BJ (cell line): ENCODE data around the gene SRPX. TPM values are rescaled to one million over a fixed set of nuclear protein-coding genes. Genes with fewer than 3 reads are reported as not detected.

Experiments used
- CTCF ChIA-PET: fragments of 350-600 bp; formaldehyde crosslinking; extraction: SDS; loops from one replicate; lab custom pipeline; 2021; ENCODE audit warnings: antibody characterized with exemption, inconsistent platforms; lab: Yijun Ruan, JAX
- POLR2A ChIA-PET: fragments of 300-600 bp; sonication (Branson Sonifier 250); formaldehyde crosslinking; extraction: SDS; loops from one replicate; lab custom pipeline; 2021; ENCODE audit warnings: antibody characterized with exemption; lab: Charles Lee
- DNase-seq: peaks from one replicate; pipeline ENCODE4 v3.0.0-alpha.2; 2011; ENCODE audit warnings: low read depth
- H3K27me3 ChIP-seq: 2 replicates; pipeline ENCODE4 v1.6.0; 2011; ENCODE audit warnings: low read length; ENCODE audit not compliant: control insufficient read depth, insufficient read depth
- H3K36me3 ChIP-seq: 2 replicates; pipeline ENCODE4 v1.5.1; 2011; ENCODE audit warnings: low read length; ENCODE audit not compliant: control insufficient read depth, insufficient read depth
- H3K4me3 ChIP-seq: 2 replicates; pipeline ENCODE4 v1.5.1; 2011; ENCODE audit warnings: low read depth, mild to moderate bottlenecking, control low read depth, low read length
- polyA plus RNA-seq: library from polyadenylated mRNA; depleted of rRNA; stranded (reverse); fragments of >200 nt; gene quantifications from 2 replicates; pipeline ENCODE4 v1.2.3, GENCODE V29; 2011
- TF ChIP-seq, protein P1 (sequence below): IDR thresholded peaks from 2 replicates; pipeline ENCODE4 v1.5.1; 2011; ENCODE audit warnings: low read depth, mild to moderate bottlenecking, control low read depth, inconsistent platforms, low read length, moderate library complexity; ENCODE audit not compliant: insufficient read depth

SRPX gene
- polyA plus RNA-seq, 1 experiment = 48.2 TPM

DNA sequence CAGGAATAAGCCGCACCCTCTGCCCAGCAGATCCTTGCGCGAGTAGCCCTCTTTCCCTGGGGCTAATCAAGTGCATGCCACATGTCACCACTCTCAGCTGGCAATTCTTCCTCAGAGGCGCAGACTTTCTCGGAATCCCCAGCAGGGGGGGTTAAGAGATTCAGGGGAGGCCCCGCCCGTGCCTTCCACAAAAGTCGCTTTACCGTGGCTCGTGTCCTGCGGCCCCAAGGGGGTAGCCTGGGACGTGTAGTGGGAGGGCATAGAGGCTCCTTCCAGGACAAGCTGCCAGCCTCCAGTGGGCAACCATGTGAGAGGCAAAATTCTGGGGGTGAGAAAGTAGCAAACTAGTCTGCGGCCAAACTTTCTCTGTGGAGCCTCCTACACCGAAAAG, 652 bp downstream of the SRPX start:
- no peak for DNase-seq
- Histone ChIP-seq H3K36me3 (no peaks in the 10 kb centered on the region; the same call in 1 of the 2 replicates), H3K27me3 (no peaks in the 10 kb centered on the region; the same call in 1 of the 2 replicates), H3K4me3 (peak overlapping the region; percentile 63)
- TF ChIP-seq, protein P1, sequence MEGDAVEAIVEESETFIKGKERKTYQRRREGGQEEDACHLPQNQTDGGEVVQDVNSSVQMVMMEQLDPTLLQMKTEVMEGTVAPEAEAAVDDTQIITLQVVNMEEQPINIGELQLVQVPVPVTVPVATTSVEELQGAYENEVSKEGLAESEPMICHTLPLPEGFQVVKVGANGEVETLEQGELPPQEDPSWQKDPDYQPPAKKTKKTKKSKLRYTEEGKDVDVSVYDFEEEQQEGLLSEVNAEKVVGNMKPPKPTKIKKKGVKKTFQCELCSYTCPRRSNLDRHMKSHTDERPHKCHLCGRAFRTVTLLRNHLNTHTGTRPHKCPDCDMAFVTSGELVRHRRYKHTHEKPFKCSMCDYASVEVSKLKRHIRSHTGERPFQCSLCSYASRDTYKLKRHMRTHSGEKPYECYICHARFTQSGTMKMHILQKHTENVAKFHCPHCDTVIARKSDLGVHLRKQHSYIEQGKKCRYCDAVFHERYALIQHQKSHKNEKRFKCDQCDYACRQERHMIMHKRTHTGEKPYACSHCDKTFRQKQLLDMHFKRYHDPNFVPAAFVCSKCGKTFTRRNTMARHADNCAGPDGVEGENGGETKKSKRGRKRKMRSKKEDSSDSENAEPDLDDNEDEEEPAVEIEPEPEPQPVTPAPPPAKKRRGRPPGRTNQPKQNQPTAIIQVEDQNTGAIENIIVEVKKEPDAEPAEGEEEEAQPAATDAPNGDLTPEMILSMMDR = peak; percentile 57
- CTCF ChIA-PET = interaction anchor here (0.6 to 2.9 kb wide), 12 partner anchors 9 to 294 kb away, joined by 3 to 8 read pairs (median 3); partner anchors contain the start of gene RPGR
- POLR2A ChIA-PET = no interaction called here

DNA sequence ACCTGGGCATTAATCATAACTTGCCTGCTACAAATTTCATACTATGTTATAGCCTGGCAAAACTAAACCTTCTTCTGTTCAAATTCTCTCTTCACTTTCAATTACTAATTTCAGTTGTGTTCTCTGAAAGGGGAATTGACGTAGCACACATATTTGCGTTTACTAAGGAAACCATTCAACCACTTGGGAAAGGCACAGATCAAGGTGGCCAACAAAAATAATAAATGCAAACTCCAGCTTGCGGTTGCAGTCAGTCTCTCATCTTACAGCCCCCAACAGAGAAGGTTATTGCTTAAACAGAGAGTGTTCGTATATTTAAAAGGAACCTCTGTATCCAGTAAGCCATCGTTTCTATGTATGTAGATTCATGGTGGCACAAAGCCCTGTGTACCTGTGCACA, 4.0 kb downstream of the SRPX start:
- POLR2A ChIA-PET = no interaction called here
- H3K4me3 ChIP-seq = no peak overlapping the region
- H3K27me3 ChIP-seq = no peaks in the 10 kb centered on the region; the same call in 1 of the 2 replicates
- no peak for DNase-seq
- TF ChIP-seq, protein P1 = no peak
- no peaks in the 10 kb centered on the region; the same call in 1 of the 2 replicates for H3K36me3 ChIP-seq
- CTCF ChIA-PET = no interaction called here

DNA sequence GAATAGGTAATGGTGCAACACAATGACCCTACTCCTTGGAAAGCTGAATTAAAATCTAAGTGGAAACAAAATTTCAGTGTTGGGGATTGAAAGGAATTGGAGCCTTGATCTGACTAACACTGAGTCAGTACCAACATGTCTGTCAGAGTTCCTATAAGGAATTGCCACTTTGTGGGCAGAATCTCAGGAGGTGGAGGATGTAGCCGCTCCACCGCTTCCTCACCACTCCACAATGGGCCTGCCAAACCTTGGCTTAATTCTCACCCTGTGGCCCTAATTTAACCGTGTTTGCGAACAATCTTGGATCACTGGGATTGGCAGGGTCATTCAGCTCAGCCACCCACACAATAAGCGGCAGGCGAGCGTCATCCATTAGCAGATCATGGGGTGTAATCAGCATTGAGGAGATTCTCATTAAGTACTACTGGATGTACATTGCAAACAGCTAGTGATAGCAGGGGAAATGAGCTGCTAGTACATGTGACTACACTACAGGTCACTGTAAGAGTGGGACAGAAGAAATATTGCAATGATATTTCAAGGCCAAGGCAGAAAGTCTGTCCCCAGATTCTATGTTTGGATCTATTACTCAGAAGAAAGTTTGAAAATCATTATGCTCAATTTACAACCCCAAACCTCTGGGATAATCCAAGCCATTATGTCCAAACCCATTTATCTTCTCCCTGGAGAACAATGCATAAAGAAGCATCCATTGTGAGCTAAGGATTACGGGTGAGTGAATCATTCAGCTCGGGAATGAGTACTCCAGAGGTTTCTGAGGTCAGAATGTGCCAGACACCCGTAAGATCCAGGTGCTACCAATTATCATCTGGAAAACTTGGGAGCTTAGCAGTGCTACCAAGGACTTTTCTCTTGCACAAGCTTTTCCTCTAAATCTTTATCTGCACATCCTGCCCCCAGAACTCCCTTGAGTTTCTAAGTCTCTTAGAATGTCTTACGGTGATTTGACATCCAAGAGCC, 5.8 kb downstream of the SRPX start:
- H3K4me3 ChIP-seq = no peak overlapping the region
- peak; percentile 48 for DNase-seq
- TF ChIP-seq, protein P1 = no peak
- H3K27me3 ChIP-seq = no peaks in the 10 kb centered on the region; the same call in 1 of the 2 replicates
- ChIA-PET CTCF (interaction anchor here (0.5 to 1.0 kb wide), 3 partner anchors 9 to 757 kb away, joined by 3 to 4 read pairs (median 3); no protein-coding TSS in a partner anchor), POLR2A (no interaction called here)
- no peaks in the 10 kb centered on the region; the same call in 1 of the 2 replicates for H3K36me3 ChIP-seq

DNA sequence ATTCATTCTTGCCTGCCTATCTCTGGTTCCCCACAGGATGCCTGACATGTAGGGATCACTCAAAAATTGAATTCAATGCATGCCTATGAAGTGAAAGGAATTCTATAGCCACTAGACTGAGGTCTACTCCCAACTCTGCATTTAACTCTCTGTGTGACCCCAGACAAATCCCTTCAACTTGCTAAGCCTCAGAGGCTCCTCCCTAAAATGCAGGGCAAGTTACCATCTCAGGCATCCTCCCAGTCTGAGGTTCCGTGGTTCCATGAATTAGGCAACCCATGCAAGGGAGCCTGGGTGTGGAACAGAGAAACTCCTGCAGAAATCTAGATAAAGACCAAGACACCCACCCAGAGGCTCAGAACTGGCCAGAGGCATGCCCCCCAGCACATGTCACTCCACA, 6.6 kb downstream of the SRPX start:
- H3K27me3 ChIP-seq = no peaks in the 10 kb centered on the region; the same call in 1 of the 2 replicates
- POLR2A ChIA-PET = no interaction called here
- H3K36me3 ChIP-seq = no peaks in the 10 kb centered on the region; the same call in 1 of the 2 replicates
- TF ChIP-seq, protein P1 = no peak
- CTCF ChIA-PET = no interaction called here
- DNase-seq = no peak
- H3K4me3 ChIP-seq = no peak overlapping the region

DNA sequence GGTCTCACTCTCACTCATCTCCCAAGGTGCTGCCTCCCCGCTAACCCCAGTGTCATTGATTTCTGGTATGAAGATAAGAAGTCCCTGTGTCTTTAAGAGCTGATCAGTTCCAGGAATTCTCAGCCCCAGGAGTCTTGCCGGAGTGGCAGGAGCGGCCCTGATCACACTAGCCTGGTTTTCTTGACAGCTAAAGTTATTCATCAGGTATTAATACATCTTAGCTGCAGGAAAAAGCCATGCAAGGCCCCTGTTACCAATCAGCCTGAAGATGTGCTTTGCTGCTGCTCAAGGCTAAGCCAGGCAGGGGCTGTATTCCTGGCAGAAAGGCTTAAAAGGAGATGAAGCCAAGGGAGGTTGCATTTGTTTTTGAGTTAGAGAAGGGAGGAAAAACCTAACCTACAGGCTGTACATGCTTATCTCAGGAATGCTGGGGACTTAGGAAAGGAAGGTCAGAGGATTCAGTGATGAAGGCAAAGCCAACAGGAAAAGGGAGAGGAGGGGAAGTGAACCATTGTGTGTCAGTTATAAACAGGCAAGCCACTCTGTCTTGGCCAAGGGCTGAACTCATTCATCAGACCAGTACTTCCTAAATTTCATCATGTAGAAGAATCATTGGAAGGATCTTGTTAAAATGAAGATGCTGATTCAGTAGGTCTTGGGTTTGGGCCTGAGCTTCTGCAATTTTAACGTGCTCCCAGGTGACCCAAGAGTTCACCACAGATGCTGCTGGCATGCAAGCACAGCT, 8.6 kb downstream of the SRPX start:
- H3K4me3 ChIP-seq = no peak overlapping the region
- H3K36me3 ChIP-seq = no peaks in the 10 kb centered on the region
- ChIA-PET POLR2A (no interaction called here), CTCF (interaction anchor here (1.0 kb wide), 1 partner anchor 108 kb away, joined by 3 read pairs; no protein-coding TSS in a partner anchor)
- TF ChIP-seq, protein P1 = no peak
- no peaks in the 10 kb centered on the region for H3K27me3 ChIP-seq
- no peak for DNase-seq
